ENCODE results near the gene EI24.

Gene EI24

DNA sequence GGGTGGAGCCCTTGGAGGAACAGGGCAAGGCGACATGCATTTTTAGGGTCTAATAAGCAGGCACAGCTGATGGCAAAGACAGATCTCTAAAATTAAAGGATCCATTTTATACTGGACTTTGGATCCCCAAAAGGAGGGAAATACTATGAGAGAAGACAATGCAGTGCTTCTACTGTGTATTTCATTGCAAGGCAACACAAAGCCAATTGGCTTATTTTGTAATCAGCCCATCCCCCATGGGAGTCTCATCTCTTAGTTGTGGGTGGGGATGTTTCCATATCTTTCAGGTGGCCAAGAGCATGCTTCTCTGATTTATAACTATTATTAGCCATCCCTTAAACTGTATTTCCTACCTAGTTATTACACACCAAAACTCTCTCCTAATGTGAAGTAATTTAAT, 18.5 kb upstream of the EI24 start:
- Histone ChIP-seq H3K27me3 (ENCODE audit: insufficient read depth, poor library complexity, severe bottlenecking) (no peaks in the 10 kb centered on the region), H3K27ac (replicated peaks) (no peak overlapping the region), H3K4me3 (replicated peaks; ENCODE audit: insufficient read depth, low read length) (no peak overlapping the region)
- TF ChIP-seq, protein P1, sequence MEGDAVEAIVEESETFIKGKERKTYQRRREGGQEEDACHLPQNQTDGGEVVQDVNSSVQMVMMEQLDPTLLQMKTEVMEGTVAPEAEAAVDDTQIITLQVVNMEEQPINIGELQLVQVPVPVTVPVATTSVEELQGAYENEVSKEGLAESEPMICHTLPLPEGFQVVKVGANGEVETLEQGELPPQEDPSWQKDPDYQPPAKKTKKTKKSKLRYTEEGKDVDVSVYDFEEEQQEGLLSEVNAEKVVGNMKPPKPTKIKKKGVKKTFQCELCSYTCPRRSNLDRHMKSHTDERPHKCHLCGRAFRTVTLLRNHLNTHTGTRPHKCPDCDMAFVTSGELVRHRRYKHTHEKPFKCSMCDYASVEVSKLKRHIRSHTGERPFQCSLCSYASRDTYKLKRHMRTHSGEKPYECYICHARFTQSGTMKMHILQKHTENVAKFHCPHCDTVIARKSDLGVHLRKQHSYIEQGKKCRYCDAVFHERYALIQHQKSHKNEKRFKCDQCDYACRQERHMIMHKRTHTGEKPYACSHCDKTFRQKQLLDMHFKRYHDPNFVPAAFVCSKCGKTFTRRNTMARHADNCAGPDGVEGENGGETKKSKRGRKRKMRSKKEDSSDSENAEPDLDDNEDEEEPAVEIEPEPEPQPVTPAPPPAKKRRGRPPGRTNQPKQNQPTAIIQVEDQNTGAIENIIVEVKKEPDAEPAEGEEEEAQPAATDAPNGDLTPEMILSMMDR (IDR thresholded peaks at IDR 0.05; ENCODE audit: insufficient read depth, low read length), result no peak
- no peak for TF ChIP-seq GABPA (IDR thresholded peaks at IDR 0.05; ENCODE audit: low read depth)
- no peak for TF ChIP-seq POLR2AphosphoS5 (IDR thresholded peaks at IDR 0.05; ENCODE audit: low read depth)
- TF ChIP-seq SPI1 (IDR thresholded peaks at IDR 0.05; ENCODE audit: borderline replicate concordance, low read depth), result no peak
- no peak for DNase-seq (ENCODE audit: low read depth in 1 of 2, low spot score in 1 of 2)

DNA sequence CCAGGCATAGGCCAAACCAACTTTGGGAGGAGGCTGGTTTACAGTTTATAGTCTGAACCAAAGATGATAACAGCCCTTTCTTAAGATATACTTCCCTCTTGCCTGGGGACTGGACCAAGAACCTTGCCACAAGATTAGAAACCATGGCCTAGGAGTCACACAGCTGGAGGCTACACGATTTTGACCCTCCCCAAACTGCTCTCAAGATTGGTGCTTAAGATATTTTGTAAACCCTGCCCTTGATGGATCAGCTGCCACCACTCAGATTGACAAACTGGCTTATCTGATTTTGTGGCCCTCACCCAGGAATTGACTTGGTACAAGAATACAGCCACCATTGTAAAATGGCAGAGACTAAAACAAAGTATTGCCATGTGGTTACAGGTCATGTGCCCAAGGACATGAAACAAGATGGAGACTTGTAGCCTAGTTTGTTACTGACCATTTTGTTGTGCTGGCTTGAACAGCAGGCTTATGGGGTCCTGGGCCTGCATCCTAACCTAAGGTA, 17.4 kb upstream of the EI24 start:
- H3K4me3 ChIP-seq (replicated peaks; ENCODE audit: insufficient read depth, low read length), result no peak overlapping the region
- DNase-seq (ENCODE audit: low read depth in 1 of 2, low spot score in 1 of 2), result no peak
- H3K27ac ChIP-seq (replicated peaks), result no peak overlapping the region
- no peaks in the 10 kb centered on the region for H3K27me3 ChIP-seq (ENCODE audit: insufficient read depth, poor library complexity, severe bottlenecking)
- no peak for TF ChIP-seq SPI1 (IDR thresholded peaks at IDR 0.05; ENCODE audit: borderline replicate concordance, low read depth)
- TF ChIP-seq, protein P2, sequence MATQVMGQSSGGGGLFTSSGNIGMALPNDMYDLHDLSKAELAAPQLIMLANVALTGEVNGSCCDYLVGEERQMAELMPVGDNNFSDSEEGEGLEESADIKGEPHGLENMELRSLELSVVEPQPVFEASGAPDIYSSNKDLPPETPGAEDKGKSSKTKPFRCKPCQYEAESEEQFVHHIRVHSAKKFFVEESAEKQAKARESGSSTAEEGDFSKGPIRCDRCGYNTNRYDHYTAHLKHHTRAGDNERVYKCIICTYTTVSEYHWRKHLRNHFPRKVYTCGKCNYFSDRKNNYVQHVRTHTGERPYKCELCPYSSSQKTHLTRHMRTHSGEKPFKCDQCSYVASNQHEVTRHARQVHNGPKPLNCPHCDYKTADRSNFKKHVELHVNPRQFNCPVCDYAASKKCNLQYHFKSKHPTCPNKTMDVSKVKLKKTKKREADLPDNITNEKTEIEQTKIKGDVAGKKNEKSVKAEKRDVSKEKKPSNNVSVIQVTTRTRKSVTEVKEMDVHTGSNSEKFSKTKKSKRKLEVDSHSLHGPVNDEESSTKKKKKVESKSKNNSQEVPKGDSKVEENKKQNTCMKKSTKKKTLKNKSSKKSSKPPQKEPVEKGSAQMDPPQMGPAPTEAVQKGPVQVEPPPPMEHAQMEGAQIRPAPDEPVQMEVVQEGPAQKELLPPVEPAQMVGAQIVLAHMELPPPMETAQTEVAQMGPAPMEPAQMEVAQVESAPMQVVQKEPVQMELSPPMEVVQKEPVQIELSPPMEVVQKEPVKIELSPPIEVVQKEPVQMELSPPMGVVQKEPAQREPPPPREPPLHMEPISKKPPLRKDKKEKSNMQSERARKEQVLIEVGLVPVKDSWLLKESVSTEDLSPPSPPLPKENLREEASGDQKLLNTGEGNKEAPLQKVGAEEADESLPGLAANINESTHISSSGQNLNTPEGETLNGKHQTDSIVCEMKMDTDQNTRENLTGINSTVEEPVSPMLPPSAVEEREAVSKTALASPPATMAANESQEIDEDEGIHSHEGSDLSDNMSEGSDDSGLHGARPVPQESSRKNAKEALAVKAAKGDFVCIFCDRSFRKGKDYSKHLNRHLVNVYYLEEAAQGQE (IDR thresholded peaks at IDR 0.05; ENCODE audit: insufficient replicate concordance, low read depth), result no peak

DNA sequence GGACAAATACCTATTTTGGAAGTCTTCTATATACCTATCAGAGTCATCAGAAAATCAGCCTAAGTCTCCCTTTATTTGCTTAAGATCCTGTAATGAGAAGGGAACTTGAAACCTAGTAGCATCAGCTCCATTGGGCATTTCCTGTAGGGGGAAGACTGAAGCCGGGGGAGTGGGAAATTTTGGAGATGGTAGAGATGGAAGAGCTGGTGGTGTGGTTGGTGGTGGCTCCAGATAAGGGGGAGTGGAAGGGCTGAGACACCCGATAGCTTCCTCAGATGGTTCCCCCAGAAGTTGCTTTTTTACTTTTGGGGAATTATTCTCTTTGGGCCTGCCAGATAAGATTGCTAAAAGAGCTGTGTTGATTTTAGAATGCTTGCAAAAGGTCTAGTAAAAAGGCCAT, 16.4 kb upstream of the EI24 start:
- no peak for TF ChIP-seq GABPA (IDR thresholded peaks at IDR 0.05; ENCODE audit: low read depth)
- no peak for TF ChIP-seq POLR2AphosphoS5 (IDR thresholded peaks at IDR 0.05; ENCODE audit: low read depth)
- TF ChIP-seq SPI1 (IDR thresholded peaks at IDR 0.05; ENCODE audit: borderline replicate concordance, low read depth), result no peak
- TF ChIP-seq, protein P2 (IDR thresholded peaks at IDR 0.05; ENCODE audit: insufficient replicate concordance, low read depth), result no peak
- TF ChIP-seq, protein P1 (IDR thresholded peaks at IDR 0.05; ENCODE audit: insufficient read depth, low read length), result no peak
- DNase-seq (ENCODE audit: low read depth in 1 of 2, low spot score in 1 of 2), result no peak
- no peak overlapping the region for H3K27ac ChIP-seq (replicated peaks)
- H3K4me3 ChIP-seq (replicated peaks; ENCODE audit: insufficient read depth, low read length), result no peak overlapping the region
- no peaks in the 10 kb centered on the region for H3K27me3 ChIP-seq (ENCODE audit: insufficient read depth, poor library complexity, severe bottlenecking)

DNA sequence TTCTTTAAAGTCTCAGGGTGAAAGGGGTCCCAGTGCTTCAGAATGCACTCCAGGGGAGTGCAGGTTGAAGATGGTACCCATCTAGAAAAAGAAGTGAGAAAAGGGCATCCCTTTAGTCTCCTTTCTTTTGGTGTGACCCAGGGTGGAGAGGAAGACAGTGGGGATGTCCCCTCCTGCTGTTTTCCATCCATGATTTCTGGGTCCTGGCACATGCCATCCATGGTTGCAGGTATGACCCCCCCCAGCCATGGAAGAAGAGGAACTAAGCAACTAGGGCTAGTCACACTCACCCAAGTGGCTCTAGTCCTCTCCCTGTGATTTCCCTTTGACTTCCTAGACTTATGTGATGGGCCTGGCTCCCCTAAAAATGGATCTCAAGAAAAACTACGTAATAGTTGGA, 15.9 kb upstream of the EI24 start:
- no peaks in the 10 kb centered on the region for H3K27me3 ChIP-seq (ENCODE audit: insufficient read depth, poor library complexity, severe bottlenecking)
- no peak overlapping the region for H3K4me3 ChIP-seq (replicated peaks; ENCODE audit: insufficient read depth, low read length)
- no peak overlapping the region for H3K27ac ChIP-seq (replicated peaks)
- TF ChIP-seq, protein P2 (IDR thresholded peaks at IDR 0.05; ENCODE audit: insufficient replicate concordance, low read depth), result no peak
- no peak for DNase-seq (ENCODE audit: low read depth in 1 of 2, low spot score in 1 of 2)

Data from HL-60 (cell line).